ENCODE data around the gene TRDN.
"Not testable (repeated sequence)": the region's sequence is repeated elsewhere in the genome, so short reads cannot be mapped to it uniquely, and the experiment has no call there.

Gene TRDN

DNA sequence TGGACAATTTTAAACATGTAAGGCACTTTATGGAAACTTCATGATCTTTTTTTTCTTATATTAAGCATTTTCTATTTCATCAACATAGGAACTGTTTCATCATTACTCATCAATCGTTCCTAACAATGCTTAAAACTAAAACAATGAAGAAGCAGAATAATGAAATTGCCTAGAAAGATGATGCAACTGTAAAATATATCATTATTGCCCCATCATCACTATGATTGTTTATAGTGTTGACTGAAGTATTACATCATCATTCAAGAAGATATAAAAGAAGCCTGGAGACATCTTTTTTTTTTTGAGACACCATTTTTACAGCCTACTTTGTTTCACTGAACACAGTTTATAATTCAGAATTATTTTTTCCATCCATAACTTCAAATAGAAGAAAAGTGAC lies 147.2 kb downstream of the TRDN start:
- DNase-seq = no peak

GRCh38 chr6:123480986-123481385 lies 155.8 kb downstream of the TRDN start:
- DNase-seq = no peak

GRCh38 chr6:123472025-123472702 lies 164.6 kb downstream of the TRDN start:
- not testable (repeated sequence) for DNase-seq

- no peak for DNase-seq
Measured at GRCh38 chr6:123467392-123467791, 169.4 kb downstream of the TRDN start.

DNA sequence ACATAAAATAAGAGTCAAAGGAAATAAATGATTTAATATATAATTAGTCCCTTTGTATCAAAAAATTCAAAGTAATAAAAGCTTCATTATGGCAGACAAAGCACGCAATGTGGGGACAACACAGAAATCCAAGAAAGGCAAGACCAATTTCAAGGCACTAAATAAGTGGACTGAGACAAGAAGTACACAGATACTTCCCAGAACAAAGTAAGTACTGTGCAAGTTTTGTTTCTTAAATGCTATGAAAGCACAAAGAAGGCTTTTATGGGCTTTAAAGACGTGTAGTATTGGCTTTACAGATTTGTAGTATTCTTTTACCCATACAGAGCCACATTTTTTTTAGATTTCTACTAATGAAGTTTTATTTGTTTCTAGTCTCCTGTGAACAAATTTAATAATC lies 174.6 kb downstream of the TRDN start:
- no peak for DNase-seq

GRCh38 chr6:123458218-123458617 lies 178.5 kb downstream of the TRDN start:
- no peak for DNase-seq

GRCh38 chr6:123456836-123457235 lies 179.9 kb downstream of the TRDN start:
- no peak for DNase-seq

- no peak for DNase-seq
Measured at GRCh38 chr6:123454448-123454847, 182.3 kb downstream of the TRDN start.

- DNase-seq = not testable (repeated sequence)
Measured at GRCh38 chr6:123453071-123453470, 183.7 kb downstream of the TRDN start.

GRCh38 chr6:123448306-123448884 lies 188.4 kb downstream of the TRDN start:
- DNase-seq = no peak

DNA sequence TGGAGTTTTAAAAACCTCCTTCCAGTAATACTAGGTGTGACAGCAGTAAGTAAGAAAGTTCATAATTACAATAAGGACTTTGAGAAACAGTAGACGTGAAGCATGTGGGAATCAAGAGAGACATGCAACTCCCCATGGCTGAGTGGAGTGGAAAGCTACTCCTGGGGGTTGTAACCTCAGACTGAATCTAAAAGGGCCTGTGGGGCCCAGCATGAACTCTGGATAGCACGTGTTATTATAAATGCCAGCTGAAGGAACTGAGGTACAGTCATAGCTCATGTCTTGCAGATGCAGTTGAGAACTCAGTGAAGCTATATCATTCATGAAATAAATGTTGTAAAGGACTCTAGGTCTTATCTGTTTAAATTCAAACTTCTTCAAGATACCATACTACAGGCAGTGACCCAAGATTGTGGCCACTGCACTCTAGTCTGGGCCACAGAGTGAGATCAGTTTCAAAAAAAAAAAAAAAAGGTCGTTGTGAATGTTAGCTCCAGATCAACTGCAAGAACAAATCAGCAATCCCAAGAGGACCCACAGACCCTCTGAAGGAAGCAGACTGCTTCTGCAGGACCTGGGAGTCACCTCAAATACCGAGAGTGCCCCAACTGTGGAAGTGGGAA lies 189.3 kb downstream of the TRDN start:
- no peak for DNase-seq

GRCh38 chr6:123439371-123439770 lies 197.4 kb downstream of the TRDN start:
- DNase-seq = no peak

DNA sequence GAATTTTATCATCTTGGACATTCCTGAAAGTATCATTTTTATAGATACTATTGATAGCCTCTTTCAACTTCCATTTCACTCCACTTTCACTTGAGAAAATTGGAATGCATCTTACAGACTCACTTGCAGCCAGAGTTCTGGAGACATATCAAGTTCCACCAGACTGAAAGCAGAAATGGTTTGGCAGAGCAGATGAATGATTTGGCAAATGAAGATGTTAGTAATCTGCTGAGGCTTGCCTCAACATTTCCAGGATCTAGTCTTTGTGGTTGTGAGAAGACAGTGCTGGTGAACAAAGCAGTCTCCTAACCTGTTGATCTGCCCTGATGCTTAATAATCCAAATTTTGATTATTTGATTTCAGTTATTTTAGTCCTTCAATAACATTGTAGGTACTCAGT lies 202.6 kb downstream of the TRDN start:
- DNase-seq = no peak

GRCh38 chr6:123430970-123431369 lies 205.8 kb downstream of the TRDN start:
- DNase-seq = no peak

DNA sequence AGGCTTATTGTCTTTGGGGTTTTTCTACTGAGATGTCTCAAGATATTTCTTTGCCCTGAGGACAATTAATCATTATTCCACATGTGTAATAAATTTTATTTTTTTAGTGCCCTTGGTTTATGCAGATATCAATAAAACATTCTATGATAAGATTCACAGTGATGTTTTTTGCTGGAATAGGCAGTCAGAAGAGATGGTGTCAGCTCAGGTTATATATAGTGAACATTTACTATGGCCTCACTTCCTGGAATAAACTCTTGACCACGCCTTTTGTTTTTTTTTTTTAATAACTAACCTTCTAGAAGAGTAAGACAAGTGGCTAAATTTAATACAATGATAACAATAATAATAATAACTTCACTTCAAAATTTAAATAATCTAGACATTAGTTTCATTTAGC lies 209.7 kb downstream of the TRDN start:
- DNase-seq = no peak

GRCh38 chr6:123423130-123423529 lies 213.6 kb downstream of the TRDN start:
- no peak for DNase-seq

DNA sequence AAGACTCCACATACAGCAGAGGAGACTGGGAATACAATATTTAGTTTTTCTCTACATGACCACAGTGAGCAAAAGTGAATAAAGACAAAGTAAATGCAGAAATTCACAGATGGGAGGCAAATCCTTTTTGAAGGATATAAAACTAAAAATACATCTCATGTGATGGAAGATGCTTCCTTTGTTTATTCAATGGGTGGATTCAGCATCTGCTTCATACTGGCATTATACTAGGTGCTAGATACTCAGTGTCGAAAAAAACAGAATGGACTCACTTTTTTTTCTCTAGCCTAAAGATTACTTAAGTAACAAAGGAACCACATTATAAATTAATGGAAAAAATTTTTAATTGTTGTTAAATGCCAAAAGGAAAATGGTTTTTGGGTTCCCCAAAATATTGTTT lies 216.2 kb downstream of the TRDN start:
- DNase-seq = no peak

DNA sequence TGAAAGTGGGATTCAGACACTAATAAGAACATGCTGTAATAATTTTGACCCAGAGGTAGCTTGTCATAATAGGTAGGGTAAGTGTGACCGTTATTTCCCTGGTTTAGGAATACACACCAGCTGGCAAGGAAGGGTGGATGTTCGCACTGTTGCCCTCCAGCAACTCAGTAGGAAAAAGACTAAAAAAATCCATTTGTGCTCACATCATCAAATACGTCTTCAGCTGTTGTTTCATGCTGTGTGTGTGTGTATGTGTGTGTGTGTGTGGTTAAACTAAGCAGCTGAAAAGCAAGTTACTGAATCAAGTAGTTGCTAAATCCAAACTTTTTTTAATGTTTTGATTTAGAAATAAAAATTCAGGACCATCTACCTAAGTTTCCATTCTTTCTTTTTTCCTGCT lies 218.7 kb downstream of the TRDN start:
- no peak for DNase-seq

DNA sequence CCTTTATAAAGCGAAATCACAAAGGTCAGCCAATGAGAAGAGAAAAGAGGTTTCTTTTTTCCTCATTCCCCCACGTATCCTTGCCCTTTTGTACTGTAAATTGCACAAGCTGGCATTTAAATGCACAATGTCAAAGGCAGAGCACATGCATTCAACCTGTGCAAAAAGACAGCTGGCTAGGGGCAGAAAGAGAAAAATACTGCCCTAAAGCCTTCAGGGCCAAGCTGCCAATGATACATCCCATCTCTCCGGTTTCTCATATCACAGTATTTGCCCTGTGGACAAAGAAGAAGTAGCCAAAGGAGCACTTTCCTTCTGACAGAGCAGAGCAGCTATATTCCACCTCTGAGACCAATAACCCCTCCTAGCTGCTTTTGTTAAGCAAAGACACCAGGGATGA lies 219.2 kb downstream of the TRDN start:
- DNase-seq = no peak

- DNase-seq = peak in 1 of 2 experiments; percentile 9
Measured at GRCh38 chr6:123415844-123416468, 220.8 kb downstream of the TRDN start.

- DNase-seq = no peak
Measured at GRCh38 chr6:123404975-123405374, 231.8 kb downstream of the TRDN start.

GRCh38 chr6:123402052-123402451 lies 234.7 kb downstream of the TRDN start:
- DNase-seq = no peak

DNA sequence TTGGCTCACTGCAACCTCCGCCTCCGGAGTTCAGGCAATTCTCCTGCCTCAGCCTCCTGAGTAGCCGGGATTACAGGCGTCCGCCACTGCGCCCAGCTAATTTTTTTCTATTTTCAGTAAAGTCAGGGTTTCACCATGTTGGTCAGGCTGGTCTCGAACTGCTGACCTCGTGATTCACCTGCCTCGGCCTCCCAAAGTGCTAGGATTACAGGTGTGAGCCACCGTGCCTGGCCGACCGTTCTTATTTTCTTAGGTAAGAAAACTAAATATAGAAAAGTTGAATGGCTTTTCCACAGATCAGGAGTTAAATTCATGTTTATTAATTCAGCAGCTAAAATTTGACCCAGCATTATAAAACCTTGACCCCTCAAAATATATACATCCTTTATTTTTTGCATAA lies 238.7 kb downstream of the TRDN start:
- no peak for DNase-seq

DNA sequence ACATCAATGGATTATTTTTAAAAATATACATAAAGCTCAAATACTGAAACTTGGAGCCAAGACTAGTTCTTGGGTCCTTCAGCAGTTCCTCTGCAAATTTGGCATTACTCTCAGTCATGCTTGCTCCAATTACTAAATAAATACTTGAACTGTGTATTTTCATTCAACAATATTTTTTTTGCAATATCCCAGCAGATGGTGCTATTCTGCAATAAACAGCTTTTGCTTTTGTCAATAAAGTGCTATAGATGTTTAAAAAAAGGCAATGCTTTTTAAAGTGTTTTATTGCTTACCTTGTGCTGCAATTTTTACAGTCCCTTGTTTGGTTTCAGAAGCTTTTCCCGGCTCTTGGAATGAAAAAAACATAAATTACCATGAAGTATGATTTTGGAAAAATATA lies 243.4 kb downstream of the TRDN start:
- peak in 1 of 2 experiments; percentile 24 for DNase-seq

Measured in NCI-H187 (cell line).